Activated T-cell treated with anti-CD3 and anti-CD28 coated beads for 4 hours (primary cell): ENCODE measurements around the gene ICA1.

Source experiments
- DNase-seq: peaks from one replicate; pipeline ENCODE4 v3.0.0-alpha.2; 2020

The ICA1 gene

DNA sequence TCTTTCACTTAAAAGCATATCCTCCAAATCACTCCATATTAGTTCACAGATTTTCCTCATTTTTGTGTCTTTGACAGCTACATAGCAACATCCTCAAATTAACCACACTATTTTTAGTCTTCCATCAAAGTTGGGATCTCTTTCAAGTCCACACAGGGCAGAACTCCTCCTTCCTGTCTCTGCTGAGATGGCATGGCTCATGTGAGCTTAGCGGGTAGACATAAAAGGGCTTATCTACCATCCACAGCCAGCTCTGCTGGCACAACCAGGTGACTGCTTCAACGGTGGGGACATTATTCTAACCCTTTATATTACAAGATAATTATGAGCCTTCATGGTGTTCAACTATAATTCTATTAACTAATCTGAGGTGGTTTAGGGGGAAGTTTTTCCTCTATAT lies 35.5 kb downstream of the ICA1 start:
- no peak for DNase-seq

DNA sequence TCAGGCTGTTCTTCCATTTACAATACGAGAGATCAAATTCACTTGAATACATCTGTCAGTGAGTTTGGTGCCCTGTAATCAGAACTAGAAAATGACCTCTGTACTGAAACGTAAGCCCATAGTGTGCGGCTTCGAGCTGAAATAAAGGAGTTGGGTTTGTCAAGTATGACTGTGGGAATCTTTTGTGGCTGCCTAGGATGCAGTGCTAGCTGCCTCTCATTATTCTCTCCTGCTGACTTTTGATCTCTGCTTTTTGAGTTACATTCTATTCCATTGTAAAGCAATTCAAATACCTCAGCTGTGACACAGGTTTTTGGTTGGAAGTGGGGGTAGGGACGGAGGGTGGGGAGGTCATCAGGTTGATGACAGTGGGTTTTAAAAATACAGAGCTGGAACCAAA lies 40.4 kb downstream of the ICA1 start:
- no peak for DNase-seq

DNA sequence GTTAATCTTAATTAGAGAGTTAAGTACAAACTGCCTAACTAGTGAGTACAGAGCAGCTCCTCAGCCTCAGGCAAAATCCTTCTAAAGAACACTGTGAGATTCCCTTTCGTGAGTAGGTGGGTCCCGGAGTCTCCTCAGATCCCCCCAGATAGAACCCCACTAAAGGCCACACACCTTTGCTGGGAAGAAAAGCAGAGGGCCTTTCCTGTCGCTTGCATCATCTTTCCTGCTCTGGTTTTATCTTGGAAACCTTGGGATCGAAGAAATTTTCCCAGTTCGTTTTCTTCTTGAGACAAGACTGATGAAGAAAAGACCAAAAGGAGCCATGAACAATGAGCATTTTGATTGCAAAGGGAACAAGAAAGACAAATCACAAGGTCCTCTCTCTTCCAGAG lies 40.9 kb downstream of the ICA1 start:
- no peak for DNase-seq

DNA sequence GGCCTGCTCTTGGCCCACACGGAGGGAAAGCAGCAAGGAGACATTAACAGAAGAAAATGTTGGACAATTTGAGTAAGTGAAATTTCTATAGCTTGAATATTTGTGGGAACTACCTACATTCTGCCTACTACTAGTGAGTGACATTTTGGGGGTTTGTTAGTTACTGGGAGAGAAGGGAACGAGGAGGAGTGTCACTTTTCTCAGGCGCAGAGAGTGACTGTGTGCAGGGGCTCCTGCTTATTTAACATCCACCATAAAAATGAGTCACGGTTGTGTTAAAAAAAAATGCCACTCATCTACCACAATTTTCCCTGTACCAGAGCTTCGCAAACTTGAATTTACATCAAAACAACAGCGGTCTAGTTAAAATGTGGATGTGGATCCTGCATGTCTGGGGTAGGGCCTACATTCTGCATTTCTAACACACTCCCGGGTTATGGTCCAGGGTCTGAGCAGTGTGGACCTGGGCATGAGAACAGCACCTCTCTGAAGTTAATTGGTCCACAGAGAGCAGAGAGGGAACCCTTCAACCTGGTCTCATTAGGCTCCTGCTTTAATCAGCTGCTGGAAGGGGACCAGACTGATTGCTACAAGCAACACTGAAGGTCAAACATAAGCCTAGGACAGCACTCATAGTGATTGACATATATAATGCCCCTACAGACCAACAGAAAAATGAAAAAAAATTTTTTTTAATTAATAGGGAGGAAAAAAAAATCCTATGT lies 41.4 kb downstream of the ICA1 start:
- no peak for DNase-seq

DNA sequence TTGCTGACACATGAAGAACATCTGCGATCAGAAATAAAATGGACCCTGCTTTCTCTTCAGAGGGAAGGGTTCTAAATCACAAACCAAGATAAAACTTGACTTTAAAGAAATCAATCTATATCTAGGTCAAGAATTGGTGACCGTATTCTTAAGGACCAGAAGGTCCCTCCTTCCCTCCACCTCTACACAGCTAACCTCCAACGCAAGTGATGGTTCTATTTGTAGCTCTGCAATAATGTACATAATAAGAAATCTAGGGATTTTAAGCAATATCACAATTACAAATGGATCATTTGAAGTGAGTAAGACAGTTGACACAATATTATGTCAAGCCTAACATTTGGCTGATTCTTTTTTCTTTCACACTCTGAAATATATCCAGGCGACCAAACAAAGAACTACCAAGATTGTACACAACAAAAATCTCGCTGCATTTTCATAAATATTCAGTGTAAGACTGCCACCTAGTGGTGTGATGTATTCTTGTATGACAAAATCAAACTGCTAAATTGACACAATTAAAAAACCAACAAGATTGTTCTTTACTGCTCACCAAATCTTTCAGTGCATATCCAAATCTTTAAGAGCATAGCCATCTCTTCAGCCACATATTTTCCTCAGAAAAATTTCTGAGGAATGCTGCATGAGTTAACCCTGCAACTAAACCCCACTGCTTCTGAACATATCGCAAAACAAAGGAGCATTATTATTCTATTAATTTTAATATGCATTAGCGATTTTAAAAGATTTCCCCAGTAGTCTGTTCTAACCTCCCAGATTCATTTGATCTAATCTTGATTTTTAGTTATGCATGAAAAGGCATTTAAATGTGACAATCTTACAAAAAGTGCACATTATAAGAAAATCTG lies 44.5 kb downstream of the ICA1 start:
- DNase-seq = peak; percentile 36

DNA sequence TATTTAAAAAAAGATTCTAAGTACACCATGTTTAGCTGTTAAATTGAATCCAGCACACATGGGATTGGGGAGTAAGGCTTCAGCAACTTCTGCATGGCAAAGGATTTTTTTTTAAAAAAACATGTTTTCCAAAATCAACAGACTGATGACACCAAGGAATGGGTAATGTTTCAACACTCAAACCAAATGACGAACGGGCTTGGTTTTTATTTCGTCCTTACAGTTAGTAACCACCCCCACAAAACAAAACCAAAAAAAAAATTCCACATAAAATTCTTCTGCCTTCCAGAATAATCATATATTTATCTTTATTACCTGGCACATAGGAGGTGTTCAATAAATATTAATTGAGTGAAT lies 45.7 kb downstream of the ICA1 start:
- DNase-seq = no peak

DNA sequence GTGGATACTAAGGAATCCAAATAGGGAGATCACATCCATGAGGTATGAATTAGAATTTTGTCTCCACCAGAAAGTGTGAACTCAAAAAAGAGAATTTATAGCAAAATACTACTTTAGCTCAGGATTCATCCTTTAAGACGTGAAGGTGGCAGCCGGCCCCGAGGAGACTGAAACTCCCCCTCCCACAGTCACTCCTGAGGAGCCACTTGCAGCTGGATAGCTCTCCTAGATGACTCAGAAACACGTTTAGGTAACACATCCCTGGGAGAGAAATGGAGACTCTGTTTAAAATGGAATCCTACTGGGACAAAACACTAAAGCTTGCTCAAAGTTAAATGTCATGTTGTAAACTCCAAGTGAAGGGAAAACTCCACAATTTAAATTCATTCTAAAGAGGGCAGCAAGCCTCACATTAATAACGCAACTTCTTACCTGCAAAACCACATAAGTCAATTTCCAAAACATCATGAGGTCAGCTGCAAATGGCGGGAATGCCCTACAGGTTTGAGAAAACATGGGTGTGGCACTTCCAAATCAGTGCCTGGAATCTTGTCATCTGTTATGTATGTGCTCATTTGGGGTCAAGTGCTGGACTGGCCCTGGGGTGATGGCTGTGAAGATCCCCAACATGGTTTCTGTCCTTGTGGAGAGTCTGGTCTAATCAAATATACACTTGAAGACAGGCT lies 46.2 kb downstream of the ICA1 start:
- DNase-seq = no peak

DNA sequence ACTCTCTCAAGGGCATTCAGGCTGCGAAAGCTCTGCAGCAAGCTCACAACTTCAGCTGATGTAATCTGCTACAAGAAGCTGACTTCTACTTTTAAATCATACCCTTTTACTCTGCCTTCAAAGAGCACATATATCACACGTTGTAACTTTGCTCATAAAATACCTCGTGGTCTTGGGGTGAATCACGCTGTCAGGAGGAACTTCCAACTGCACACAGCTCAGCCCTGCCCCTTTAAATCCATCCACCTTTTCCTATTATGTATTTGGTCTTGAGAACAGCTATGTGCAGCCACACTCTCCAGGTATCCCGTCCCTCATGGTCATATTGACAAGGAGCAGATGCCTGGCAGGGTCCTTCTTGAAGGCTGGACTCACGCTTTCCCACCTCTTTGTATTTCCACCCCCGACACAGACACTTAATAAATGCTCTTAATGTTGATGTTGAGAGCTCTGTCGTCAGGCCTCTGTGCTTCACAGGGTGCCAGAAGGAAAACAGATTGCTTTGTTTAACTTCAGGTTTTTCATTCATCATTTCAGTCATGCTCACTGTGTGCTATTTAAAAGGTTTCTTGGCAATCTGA lies 47.6 kb downstream of the ICA1 start:
- DNase-seq = no peak

DNA sequence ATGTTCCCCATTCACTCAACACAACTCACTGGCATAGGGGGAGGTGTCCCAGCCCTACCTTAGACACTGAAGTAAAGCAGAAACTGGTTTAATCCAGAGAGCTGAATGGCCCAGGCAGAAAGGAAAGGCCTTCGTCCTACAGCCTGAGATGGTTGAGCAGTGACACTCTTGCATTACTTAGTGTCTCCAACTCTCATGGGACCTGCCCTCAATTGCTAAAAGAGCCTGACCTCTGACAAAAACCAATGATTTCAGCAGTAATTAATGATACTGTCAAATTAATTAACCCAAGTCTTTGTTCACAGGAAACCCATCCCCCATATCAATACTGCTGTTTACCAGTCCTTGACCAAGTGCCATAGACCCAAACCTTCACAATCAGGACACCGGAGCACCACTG lies 48.6 kb downstream of the ICA1 start:
- no peak for DNase-seq

DNA sequence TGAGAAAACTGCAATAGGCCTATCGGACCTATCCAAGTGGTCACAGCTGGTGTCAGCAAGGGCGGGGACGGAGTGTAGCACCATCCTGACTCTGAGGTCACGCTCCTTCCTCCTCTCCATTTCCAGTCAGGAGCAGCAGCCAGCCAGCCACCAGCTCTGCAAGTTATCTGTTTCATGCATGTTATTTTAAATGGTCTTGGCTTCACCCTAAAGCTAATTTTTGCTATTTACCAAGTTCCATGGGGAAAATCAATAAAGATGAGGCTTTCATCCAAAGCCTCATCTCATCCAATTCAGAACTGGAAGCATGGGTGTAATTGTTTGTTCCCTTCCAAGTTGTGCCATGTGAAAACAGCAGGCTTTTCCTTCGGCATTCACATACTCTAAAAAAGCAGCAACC lies 49.3 kb downstream of the ICA1 start:
- DNase-seq = no peak

DNA sequence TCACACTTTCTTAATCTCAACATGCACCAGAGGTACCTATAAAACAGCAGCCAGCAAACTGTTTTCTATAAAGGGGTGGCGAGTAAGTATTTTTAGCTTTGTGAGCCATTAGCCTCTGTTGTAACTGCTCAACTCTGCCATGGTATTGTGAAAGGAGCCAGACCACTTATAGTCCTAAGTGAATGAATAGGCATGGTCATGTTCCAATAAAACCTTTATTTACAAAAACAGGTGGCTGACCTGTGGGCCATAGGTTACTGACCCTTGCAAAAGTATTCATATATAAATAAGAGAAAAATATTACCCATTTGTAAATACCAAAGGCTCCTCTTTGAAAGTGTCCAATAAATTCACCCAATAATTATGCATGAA lies 50.3 kb downstream of the ICA1 start:
- DNase-seq = no peak

DNA sequence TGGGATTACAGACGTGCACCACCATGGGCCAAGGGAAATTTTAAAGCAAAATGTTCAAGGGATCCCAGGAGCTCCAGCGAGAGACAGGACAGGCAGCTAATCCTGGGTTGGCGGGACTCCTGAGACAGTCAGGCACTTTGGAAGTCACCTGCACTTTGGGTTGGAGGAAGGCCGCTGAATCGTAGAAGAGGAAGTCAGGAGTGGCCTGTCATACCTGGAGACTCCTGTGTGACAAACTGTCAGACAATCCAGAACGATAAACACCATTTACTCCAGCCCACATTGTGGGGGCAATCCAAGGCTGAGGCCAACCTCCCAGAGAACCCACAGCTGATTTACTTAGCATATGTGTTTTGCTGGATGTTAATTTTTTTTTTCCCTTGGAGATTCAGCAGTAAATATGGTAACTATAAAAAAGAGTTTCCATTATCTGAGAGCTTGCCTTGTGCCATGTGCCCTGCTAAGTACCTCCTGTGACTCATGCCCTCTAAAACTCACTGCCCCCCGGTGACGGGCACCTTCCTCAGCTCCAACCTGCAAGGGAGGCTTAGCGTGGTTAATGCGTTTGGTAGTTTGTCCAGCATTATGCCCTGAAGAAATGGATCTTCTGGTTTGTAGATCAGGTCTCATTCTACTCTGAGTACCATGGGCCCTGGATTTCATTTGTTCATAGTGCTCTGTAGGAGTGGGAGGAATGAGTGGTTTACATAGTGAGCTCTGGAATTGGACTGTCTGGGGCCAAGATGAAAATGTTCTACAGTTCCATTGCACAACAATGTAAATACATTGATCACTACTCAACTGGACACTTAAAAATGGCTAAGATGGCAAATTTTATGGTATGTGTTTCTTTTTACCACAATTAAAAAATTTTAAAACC lies 50.9 kb downstream of the ICA1 start:
- no peak for DNase-seq

DNA sequence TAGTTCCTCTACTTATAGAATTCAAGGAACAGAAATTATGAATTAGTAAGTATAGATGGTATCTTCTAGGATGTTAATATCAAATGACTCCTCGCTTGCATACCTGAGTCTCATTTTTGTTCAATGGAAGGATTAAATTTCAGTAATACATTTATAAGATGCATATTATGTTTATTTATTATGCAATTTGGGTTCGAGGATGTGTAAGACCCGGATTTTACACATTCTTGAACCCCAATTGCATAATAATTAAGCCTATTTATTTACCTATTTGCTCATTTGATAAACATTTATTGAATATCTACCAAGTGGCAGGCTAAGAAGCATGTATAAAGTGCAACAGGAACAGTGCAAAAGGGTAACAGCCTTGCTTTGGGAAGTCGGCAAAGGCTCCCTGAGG lies 52.6 kb downstream of the ICA1 start:
- DNase-seq = no peak

DNA sequence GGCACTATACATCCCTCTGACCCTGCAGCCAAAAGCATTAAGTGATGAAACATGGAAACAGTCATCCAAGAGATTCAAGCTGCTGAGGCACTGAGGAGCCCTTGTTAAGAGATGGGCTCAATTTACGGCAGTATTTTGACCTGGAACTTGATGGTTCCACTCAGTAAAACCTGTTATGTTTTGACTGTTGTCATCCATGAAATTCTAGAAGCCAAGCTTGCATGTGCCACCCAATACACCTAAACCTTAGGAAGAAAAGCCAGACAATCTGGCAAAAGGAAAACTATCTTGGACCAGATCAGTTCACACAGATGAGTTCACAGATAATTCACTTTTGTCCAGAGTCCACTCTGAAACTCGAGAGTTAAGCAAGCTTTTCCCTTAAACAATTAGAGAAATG lies 53.2 kb downstream of the ICA1 start:
- DNase-seq = no peak

DNA sequence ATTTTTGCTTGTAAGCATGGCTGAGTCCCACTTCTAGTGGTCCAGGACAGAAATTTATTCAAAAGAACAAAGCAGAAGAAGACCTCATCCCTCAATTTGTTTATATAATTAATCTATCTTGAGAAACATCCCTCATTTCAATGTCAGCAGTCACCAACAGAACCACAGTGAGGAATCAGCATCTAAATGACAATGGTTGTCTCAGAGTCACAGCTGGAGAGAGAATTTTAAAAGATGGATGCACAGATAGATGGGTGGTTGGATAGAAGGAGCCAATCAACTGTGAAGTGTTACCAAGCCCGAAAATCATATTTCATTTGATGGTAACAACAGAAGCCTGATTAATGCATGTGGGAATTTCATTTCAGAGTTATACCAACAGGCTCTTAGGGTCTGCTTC lies 55.0 kb downstream of the ICA1 start:
- DNase-seq = no peak

DNA sequence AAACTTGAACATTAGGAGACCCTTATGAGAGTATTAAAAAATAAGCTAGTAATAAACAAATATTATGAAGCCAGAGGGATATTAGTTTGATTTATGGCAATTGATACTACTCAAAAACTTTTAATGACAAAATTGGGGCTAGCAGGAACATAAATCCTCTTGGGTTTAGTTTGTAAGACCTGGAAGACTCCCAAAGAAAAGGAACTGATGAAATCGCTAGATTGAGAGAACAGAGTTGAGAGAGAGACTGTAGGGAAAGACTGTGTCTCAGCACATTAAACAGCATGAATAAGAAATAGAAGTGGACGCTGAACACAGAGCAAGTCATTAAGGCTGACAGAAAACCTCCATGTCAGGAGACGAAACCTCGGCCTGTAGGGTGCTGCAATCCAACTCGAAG lies 56.4 kb downstream of the ICA1 start:
- DNase-seq = no peak

DNA sequence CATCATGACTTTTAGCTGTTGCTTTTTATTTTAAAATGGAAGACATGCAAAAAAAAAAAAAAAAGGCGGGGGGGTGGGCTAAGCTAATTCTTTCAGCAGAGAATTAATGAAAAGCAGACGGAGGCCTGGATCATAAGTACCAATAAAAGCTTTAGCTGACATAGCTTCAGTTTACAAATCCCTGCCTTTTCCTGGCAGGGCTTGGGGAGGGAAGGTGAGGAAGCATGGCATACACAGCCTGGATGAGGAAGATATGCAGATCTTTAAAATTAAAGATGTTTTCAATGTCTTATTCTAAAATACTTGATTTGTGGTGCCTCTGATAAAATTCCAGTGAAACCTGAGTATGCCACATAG lies 57.0 kb downstream of the ICA1 start:
- no peak for DNase-seq

DNA sequence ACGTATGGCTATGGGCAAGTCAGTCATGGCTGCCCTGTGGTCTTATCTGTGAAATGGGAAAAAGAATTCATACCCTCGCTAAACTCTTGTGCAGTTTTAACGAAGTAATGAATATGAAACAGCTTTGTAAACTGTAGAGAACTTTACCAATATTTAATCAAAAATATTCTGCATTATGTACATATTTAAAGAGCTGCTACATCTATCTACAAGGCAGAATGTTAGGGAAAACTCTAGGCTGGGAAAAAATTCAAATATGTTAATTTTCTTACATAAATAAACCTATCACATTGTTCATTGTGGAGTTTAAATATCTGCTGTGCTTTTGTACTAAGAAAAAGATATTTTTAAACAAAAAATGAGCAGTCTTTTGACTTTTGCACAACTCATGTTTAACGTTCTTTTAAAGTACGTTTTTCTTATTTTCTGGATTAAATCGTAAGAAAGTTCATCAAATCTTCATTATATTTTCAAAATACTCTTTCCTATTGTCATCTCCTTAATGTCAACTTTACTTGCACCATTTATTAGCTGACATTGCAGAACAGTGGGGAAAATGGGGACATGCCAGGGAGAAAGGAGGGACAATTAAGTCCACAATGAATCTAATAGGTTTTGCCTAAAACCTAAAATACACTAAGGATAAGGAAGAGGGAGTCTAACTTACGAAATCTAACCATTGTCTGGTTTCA lies 57.5 kb downstream of the ICA1 start:
- DNase-seq = no peak

DNA sequence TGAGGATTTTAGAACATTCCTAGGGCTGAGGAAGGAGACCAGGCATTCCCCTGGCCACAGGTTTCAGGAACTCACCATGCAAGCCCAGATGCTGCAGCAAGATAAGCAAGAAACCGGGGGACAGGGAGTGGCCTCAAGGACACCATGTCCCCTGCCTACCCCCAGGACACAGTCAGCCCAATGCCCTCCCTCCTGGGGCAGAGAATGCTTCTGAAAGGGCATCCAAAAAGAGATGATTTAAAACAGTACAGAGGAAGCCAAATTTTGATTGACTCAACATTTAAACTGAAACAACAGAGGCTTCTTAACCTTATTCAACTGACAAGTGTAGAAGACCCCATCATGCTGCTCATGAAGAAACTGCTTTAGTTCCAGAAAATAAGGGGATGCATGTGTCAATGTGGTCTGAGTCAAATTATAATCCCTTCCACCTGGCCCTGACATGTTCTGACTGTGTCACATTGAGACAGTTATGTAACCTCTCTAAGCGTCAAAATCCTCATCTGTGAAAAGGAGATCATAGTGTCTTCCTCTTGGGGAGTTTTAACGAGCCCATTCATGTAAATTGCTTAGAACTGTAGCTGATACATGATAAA lies 60.0 kb downstream of the ICA1 start:
- no peak for DNase-seq

DNA sequence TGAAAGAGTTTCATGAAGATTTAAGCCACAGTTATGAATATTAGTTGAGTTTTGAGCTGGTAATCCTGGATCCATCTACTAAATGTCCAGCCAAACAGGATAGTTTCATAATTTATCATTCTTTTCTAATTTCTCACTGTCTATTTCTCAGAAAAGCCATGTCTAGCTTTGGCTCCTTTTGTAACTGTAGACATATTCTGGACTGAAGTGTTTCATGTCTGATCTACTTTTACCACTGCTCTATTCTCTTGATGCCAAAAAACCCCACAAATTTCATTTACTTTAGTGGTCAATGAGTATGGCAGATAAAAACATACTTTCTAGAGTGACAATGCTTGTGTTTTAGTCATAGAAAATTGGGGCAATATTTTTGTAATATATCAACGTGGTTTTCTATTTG lies 61.2 kb downstream of the ICA1 start:
- DNase-seq = no peak

DNA sequence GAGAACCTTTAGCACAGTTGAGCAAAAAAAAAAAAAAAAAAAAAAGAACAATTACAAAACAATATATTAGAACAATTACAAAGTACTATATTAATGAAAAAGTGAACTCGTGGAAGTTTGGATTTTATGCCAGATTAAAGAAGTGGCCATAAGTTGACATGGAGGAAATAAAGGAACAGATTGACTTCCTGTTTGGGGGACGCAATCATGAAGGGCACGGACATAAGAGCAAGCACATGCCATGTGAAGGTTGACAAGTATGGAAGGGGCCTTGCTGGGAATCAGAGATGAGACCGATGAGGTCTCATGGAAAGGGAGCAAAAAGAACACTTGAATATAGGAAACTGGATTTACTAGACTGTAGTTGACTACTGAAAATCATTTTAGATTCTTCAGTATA lies 61.7 kb downstream of the ICA1 start:
- DNase-seq = no peak
